CD4-positive, alpha-beta T cell treated with Interleukin-10 for 1 hour (primary cell): Measurements from ENCODE around the gene UBE2S.

ENCODE experiments used
- DNase-seq: peaks from one replicate; pipeline ENCODE4 v3.0.0-alpha.2; 2020

The UBE2S gene

DNA sequence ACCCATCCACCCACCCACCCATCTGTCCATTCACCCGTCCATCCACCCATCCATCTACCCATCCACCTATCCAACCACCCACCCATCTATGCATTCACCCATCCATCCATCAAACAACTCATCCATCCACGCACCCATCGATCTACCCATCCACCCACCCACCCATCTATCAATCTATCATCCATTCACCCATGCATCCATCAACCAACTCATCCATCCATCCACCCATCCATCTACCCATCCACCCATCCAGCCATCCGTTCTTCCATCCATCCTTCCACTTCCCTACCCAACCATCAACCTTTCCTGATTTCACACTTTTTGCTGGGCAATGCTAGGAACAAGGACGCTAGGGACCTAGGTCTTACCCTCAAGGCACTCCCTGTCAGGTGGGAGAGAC lies 25.6 kb downstream of the UBE2S start:
- DNase-seq = no peak

- no peak for DNase-seq
These were observed 28.4 kb downstream of the UBE2S start for GRCh38 chr19:55379174-55379573.

GRCh38 chr19:55377356-55378131 lies 30.0 kb downstream of the UBE2S start:
- DNase-seq = no peak

DNA sequence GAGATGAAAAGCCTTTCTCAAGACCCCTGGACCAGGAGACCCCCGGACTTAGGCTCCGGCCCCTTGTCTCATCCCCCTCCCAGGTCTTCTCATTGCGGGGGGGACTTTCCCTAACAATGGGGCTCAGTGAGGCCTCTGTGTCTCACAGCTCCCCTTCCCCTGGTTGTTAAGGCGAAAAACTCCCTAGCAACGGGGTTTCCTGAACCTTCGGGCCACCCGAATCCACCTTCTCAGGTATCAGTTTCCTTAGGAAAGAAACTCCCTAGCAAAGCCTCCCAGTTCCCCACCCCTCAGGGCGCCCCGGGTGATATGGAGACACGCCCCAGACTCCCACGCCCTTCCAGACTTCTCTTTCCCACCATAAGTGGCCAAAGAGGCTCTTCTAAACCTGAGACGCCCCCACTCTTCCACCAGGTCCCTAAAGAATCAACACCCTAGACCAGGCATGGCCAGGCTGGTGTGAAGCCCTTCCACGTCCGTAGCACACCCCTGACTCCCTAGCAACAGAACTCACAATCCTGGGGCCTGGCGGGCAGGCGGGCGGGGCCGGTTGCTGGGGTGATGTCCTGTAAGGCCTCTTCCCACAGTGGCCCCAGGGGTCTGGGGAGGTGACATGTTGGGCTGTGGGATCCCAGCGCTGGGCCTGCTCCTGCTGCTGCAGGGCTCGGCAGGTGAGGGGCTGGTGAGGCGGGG lies 31.2 kb downstream of the UBE2S start, which contains the start of gene TMEM190:
TSS of gene TMEM190 (plus strand) at position 586 of the 693 bp plus-strand sequence. CDS start at position 614, 28 bp downstream.
- no peak for DNase-seq

DNA sequence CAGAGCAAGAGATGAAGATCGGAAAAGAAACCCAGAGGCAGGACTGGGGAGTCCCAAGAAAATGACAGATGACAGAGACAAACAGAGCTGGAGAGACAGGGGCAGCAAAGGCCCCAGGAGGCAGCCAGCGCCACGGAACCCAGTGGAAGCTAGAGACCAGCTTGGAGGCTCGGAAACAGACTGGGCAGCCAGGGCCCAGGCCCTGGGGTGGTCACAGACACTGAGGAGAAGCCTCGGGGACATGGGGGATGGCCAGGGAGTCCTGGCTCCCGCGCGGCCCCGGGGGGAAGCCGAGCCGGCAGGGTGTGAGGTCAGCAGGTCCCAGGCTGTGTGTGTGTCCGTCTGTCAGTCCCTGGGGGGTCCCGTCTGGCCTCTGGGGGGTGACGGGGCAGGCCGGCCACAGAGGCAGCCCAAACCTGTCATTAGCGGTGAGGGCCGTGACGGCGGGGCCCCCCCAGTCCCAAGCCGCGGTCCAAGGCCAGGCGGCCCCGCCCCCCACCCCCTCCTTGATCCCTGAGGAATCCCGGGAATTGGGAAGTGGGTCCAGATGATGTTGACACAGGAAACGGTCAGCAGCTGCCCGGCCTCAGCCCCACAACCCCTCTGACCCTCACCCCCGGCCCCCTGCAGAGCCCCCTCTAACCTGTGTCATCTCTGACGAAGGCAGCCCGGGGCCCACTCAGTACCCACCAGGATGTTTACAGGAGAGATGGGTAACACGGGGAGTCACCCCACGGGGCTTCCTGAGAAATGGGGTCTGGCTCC lies 33.4 kb downstream of the UBE2S start:
- DNase-seq = no peak

GRCh38 chr19:55373306-55373992 lies 34.1 kb downstream of the UBE2S start:
- DNase-seq = no peak

GRCh38 chr19:55372316-55373081 lies 35.1 kb downstream of the UBE2S start:
- DNase-seq = no peak

DNA sequence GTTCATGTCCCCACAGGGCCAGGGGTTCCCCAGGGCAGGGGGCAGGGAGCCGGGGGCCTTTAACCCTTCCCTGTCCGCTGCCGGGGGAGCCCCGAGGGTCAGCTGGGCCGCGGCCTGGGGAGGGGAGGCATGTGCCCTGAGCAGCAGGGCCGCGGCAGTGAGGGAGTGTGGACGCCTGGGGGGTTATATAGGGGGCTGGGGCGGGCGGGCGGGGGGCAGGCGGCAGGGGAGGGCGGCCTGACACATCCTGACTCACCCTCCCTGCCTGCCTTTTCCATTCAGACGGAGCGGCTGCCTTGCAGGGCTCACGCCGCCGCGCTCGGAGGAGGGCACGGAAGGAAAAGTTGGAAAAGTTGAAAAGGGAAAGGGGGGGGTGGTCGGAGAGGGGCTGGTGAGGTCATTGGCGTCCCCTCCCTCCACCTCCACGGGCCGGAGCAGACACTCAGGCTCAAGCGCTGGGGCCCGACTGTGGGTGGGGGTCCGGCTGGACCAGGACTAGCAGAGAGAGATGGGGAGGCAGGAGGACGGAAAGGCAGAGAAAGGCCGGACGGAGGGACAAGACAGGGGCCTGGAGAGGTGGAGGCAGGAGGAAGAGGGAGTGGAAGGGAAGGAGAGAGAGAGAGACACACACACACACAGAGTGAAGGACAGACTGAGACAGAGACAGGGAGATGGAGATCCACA lies 37.1 kb downstream of the UBE2S start, which contains the start of gene IL11:
TSS of gene IL11 (minus strand) at position 159 of the 684 bp plus-strand sequence. CDS start at position 6, 153 bp downstream.
- DNase-seq = no peak

- peak; percentile 43 for DNase-seq
These were observed 37.8 kb downstream of the UBE2S start for GRCh38 chr19:55369653-55370304.

- DNase-seq = no peak
These were observed 38.7 kb downstream of the UBE2S start for GRCh38 chr19:55368701-55369563.

- no peak for DNase-seq
These were observed 39.5 kb downstream of the UBE2S start for GRCh38 chr19:55368106-55368505.

GRCh38 chr19:55366790-55367189 lies 40.8 kb downstream of the UBE2S start:
- no peak for DNase-seq

- DNase-seq = no peak
These were observed 41.6 kb downstream of the UBE2S start for GRCh38 chr19:55365964-55366363.

GRCh38 chr19:55365245-55365644 lies 42.3 kb downstream of the UBE2S start:
- no peak for DNase-seq

- no peak for DNase-seq
These were observed 44.4 kb downstream of the UBE2S start, which contains the start of gene GARIN5B for GRCh38 chr19:55362990-55363716. TSS of gene GARIN5B (minus strand) at chr19:55363260. CDS start at chr19:55363066, 194 bp downstream.

DNA sequence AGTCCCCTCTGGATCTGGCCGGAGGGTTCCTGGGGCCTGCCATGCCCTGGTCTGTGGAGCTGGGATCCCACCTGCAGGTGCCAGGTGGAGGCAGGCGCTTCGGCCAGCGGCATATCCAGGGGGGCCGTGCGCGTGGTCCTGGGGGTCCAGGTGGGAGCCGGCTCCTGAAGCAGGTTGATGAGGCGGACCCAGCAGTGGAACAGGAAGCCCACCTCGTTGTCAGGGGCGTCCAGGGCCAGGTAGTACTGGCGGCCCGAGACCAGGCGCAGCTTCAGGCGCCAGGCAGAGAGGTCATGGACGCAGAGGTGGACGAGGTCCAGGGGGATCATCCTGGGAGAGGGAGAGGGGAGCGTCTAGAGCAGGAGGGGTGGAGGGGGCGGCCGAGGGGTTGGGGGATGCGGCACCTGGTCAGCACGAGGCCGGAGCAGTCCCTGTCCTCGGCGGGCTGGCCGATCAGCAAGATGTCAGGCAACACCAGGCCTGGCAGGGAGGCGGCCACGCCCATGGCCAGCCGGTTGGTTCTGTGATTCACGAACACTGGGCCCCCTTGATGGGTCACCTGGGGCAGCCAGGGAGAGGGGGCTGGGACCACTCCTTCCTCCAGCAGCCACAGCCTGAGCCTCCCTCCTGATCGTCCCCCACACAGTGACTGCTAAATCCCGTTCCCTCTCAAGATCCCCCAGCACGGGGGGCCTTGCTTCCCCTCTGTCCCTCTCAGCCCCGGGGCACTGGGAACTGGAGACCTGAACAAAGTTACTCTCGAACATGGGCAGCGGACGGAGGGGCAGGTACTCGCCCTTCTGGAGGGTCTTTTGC lies 45.2 kb downstream of the UBE2S start:
- no peak for DNase-seq

- no peak for DNase-seq
These were observed 46.7 kb downstream of the UBE2S start for GRCh38 chr19:55360902-55361301.
